Esophagus mucosa (tissue), 1 donor: ENCODE measurements around the gene NDUFAF2. TPM values are rescaled to one million over a fixed set of nuclear protein-coding genes. Genes with fewer than 3 reads are reported as not detected.
"Not testable (repeated sequence)": the region's sequence is repeated elsewhere in the genome, so short reads cannot be mapped to it uniquely, and the experiment has no call there.

Source experiments
- ATAC-seq: fragments of 200-7000 bp; cut with Tn5 transposase; one replicate; pipeline ENCODE4 v1.9.1; 2020
- total RNA-seq: library from RNA; stranded (reverse); gene quantifications from one replicate; pipeline ENCODE4 v1.2.4, GENCODE V29; 2023
- donor health status: DM: yes; HTN: yes; CAD: no.

NDUFAF2 gene
- total RNA-seq, 1 donor from 2014 or later = 26.5 TPM

- ATAC-seq = no peak
Observed at GRCh38 chr5:60993875-60994571, 49.0 kb downstream of the NDUFAF2 start.

- ATAC-seq = no peak
Observed at GRCh38 chr5:60996368-60996767, 51.4 kb downstream of the NDUFAF2 start.

DNA sequence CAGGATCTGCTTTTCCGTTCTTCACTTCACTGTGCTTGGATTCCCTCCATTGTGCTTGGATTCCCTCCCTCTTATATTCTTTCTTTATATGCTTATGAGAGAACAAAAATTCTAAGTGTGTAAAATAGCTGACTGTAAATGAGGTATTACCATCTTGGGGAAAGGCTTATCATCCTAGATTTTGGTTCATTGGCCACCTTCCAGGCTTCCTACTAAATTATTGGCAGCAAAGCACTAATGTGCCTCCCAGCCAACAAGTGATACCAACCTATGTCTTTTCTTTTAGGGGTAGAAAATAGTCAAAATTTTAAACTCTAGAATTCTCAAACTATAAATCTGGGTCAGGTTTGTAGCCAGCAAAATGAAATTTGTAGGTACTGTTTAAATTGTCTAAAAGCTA is 52.7 kb downstream of the NDUFAF2 start:
- no peak for ATAC-seq

- ATAC-seq = no peak
Observed at GRCh38 chr5:61000887-61001286, 55.9 kb downstream of the NDUFAF2 start.

DNA sequence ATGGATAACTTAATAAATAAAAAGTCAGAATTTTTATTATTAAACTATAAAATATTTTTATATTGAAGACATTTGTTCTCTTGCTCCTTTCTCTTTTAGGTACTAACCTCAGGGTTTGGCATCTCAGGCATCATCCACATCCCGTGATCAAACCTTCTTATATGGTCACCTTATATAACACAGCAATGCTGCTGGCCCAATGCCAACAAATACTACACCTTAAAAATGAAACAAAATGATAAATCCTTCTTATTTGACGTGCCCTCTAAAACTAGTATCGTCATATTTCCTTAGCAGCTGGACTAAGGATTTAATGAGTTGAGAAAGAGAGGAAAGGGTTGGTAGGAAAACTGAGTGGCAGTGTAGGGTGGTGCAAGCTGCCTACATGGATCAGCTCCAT is 56.6 kb downstream of the NDUFAF2 start:
- ATAC-seq = no peak

GRCh38 chr5:61002611-61003355 is 57.8 kb downstream of the NDUFAF2 start:
- no peak for ATAC-seq

- ATAC-seq = no peak
Observed at GRCh38 chr5:61004448-61004847, 59.4 kb downstream of the NDUFAF2 start.

GRCh38 chr5:61009907-61010306 is 64.9 kb downstream of the NDUFAF2 start:
- ATAC-seq = no peak

DNA sequence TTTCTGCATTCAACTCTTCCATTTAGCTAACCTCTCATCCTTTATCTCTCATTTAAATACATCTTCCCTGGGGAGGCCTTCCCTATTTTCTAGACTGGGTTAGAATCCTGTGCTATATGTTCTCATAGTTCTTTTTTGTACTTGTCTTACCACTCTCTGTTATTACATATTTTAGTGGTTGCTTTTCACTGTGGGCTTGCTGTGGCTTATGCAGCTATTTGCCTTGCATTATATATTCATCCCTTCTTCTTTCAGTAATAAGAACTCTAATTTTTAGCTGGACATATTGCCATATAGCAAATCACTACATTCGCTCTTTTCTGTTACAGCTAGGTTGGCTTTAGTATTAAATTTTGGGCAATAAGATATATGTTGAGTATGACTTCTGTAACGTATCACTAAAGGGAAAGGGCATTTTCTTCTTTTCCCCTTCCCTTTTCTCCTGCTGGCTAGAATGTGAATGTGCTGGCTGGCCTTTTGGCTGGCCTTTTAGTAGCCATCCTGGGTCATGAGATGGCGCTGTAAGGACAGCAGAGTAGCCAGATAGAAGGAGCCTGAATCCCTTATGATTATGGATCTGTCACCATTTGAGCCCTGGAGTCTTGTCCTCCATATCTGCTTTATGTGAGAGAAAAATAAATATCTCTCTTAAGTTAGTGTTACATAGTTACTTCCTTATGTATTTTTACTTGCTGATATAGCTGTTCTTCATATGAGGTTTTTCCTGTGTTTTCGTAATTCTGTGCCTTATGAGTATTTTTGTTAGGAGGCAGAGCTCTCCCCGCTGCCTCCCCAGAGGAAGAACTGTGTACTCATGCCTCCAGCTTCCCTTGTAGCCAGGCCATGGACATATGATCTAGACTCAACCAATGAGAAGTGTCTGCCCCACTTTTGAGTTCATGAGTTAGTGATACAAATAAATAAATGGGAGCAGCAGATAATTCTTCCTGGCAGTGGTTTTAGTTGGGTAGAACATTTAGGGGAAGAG is 65.8 kb downstream of the NDUFAF2 start:
- no peak for ATAC-seq

DNA sequence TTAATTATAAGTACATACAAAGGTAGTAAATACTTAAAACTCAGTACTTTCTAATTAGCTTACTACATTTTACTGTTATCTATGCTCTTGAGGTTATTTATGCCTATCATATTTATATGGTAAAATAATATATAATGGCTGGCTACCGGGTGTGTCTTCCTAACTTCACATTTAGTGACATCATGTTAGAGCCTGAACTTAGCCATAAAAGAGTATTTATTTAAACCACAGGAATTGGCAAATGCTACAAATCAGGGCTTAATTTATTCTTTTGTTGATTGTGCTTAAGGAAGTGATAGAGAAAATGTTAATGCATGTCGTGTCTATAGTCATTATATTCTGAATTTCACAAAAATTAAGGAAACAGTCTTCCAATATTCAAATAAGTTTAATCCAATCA is 73.1 kb downstream of the NDUFAF2 start:
- ATAC-seq = no peak

DNA sequence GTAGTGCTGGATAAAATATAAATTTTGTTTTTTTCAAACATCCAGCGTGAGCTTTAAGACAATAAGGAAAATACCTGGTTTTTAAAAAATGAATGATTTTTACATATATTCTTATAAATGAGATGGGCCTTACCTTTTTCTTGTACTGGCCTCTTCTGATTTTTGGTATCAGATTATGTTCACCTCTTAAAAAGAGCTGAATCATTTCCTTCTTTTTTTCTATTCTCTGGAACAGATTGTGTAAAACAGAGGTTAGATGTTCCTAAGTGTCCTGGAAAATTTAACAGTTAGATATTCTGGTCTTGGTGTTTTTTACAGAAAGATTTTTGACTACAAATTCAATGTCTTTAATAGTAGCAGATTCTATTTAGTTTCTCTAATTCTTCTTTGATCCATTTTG is 74.6 kb downstream of the NDUFAF2 start:
- no peak for ATAC-seq

GRCh38 chr5:61020415-61020814 is 75.4 kb downstream of the NDUFAF2 start:
- ATAC-seq = no peak

DNA sequence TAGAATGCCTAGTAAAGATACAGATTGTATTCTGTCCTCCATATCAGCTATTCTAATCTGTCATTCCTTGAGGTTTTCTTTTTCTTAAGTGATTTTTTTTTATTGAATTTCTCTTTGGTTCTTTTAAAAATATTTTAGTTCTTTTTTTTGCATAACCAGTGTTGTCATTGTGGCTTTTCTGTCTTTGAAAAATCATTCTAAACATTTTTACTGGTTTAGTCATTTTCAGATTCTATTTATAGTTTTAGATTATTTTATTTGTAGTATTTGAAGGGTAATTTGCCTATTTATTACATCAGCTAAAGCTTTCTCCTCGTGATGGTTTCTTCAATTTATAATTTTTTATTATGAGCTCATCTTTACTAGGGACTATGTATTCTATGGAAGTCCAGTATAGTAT is 78.1 kb downstream of the NDUFAF2 start:
- no peak for ATAC-seq

DNA sequence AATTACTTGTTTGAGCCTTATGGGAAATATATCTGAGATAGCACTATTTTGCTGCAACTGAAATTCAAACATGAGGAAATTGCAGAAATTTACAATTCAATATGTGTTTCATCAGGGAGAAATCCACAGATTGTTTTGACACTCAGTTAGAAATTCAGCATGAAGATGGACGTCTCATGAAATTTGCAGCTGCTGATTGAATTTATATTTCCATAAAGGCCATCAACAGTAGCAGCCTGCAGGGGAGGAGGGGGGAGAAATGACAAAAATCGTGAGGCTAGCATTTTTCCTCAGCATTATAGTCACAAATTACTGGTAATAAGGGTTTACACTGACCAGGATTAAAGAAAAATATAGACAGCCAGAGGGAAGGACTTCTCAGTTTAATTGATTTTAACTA is 81.0 kb downstream of the NDUFAF2 start:
- no peak for ATAC-seq

- ATAC-seq = no peak
Observed at GRCh38 chr5:61028382-61028781, 83.4 kb downstream of the NDUFAF2 start.

GRCh38 chr5:61029456-61030162 is 84.6 kb downstream of the NDUFAF2 start:
- no peak for ATAC-seq

DNA sequence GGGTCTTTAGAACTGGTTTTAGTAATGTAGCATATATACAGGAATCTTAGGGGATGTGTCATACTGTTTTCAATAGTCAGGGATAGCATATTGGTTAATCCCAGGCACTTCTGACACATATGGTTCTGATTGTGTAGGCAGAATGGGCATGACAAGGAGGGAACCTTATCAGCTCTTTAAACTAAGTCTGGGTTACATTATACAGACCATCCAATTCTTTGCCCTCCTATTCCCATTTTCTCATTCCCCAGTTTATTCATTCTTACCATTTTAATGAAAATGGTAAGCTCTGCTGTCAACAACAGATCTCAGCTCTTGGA is 85.1 kb downstream of the NDUFAF2 start:
- ATAC-seq = no peak

DNA sequence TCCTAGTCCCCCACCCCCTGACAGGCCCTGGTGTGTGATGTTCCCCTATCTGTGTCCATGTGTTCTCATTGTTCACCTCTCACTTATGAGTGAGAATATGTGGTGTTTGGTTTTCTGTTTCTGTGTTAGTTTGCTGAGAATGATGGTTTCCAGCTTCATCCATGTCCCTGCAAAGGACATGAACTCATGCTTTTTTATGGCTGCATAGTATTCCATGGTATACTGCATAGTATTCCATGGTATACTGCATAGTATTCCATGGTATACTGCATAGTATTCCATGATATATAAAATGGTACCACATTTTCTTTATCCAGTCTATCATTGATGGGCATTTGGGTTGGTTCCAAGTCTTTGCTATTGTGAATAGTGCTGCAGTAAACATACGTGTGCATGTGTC is 86.3 kb downstream of the NDUFAF2 start:
- not testable (repeated sequence) for ATAC-seq

GRCh38 chr5:61044545-61044944 is 99.5 kb downstream of the NDUFAF2 start:
- no peak for ATAC-seq

GRCh38 chr5:61047346-61047745 is 102.3 kb downstream of the NDUFAF2 start:
- no peak for ATAC-seq

GRCh38 chr5:61048534-61048933 is 103.5 kb downstream of the NDUFAF2 start:
- no peak for ATAC-seq

DNA sequence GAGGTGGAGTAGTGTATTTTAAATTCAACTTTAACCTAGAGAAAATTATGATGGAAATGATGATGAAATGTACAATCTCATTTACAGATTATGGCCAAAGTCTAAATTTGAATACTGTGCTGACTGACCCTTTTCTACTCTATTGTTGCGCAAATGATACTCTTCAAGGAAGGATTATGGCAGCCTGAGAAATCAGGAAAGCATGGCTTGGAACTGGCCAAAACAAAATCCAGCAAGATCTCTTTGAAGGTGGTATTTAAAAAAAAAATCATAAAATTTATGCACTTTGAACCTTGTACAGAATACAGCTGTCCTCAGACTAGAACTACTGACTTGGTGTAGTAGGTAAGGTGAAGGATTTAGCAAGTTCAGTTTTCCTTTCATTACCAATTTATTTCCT is 105.3 kb downstream of the NDUFAF2 start:
- no peak for ATAC-seq

- ATAC-seq = no peak
Observed at GRCh38 chr5:61051267-61051666, 106.3 kb downstream of the NDUFAF2 start.
